MCF 10A (cell line): ENCODE results near the gene ANGPT4. TPM values are rescaled to one million over a fixed set of nuclear protein-coding genes. Genes with fewer than 3 reads are reported as not detected.

Experiments
- BruUV-seq: library from RNA; stranded (reverse); fragments of 400-500 nt; replicated peaks from 2 replicates; lab custom pipeline; 2021; lab: Mats Ljungman, UMichigan
- CTCF ChIA-PET: fragments of 300-600 bp; sonication (Branson Sonifier 250); formaldehyde crosslinking; extraction: SDS; loops from one replicate; lab custom pipeline; 2021; ENCODE audit warnings: antibody characterized with exemption, inconsistent platforms; lab: Yijun Ruan, JAX
- POLR2A ChIA-PET: fragments of 300-600, 350-650 bp; sonication (Branson Sonifier 250); formaldehyde crosslinking; extraction: SDS; loops from one replicate; lab custom pipeline; 2020; ENCODE audit warnings: antibody characterized with exemption, inconsistent platforms; lab: Yijun Ruan, JAX
- DNase-seq: peaks from one replicate; pipeline ENCODE4 v3.0.0-alpha.2; 2018; ENCODE audit not compliant: unreplicated experiment
- H3K27ac Mint-ChIP-seq: one replicate; pipeline ENCODE4 v1.8.0; 2022; ENCODE audit warnings: mild to moderate bottlenecking, low read depth, mixed read lengths; ENCODE audit not compliant: unreplicated experiment
- H3K27me3 Mint-ChIP-seq: one replicate; pipeline ENCODE4 v1.8.0; 2022; ENCODE audit warnings: mixed read lengths; ENCODE audit not compliant: insufficient read depth, unreplicated experiment
- H3K36me3 Mint-ChIP-seq: one replicate; pipeline ENCODE4 v1.8.0; 2022; ENCODE audit warnings: mild to moderate bottlenecking, moderate library complexity, mixed read lengths; ENCODE audit not compliant: insufficient read depth, unreplicated experiment
- H3K4me1 Mint-ChIP-seq: one replicate; pipeline ENCODE4 v1.8.0; 2022; ENCODE audit warnings: mixed read lengths; ENCODE audit not compliant: insufficient read depth, unreplicated experiment
- H3K4me3 Mint-ChIP-seq: one replicate; pipeline ENCODE4 v1.8.0; 2022; ENCODE audit warnings: mild to moderate bottlenecking, moderate library complexity, mixed read lengths; ENCODE audit not compliant: unreplicated experiment
- H3K9me3 Mint-ChIP-seq: one replicate; pipeline ENCODE4 v1.8.0; 2022; ENCODE audit warnings: mixed read lengths; ENCODE audit not compliant: unreplicated experiment
- intact Hi-C: fragments of 100-400 bp; cut with micrococcal nuclease; formaldehyde crosslinking; loops from 2 replicates; pipeline ENCODE4 v1.14.1; 2022
- total RNA-seq: library from RNA; stranded (reverse); gene quantifications from 2 replicates; pipeline ENCODE4 v1.2.3, GENCODE V29; 2022
- TF ChIP-seq, protein P1 (sequence below): fragments of 200-600 bp; IDR thresholded peaks from one replicate; pipeline ENCODE4 v1.8.0; 2022; ENCODE audit warnings: antibody characterized with exemption, mild to moderate bottlenecking; ENCODE audit not compliant: unreplicated experiment

The ANGPT4 gene
- total RNA-seq, 1 experiment from 2014 or later = not detected

- CTCF ChIA-PET = interaction anchor here (1.0 to 1.2 kb wide), 2 partner anchors 14 to 84 kb away, joined by 4 to 5 read pairs; no protein-coding TSS in a partner anchor
Observed at GRCh38 chr20:872855-873520, 43.1 kb downstream of the ANGPT4 start.

DNA sequence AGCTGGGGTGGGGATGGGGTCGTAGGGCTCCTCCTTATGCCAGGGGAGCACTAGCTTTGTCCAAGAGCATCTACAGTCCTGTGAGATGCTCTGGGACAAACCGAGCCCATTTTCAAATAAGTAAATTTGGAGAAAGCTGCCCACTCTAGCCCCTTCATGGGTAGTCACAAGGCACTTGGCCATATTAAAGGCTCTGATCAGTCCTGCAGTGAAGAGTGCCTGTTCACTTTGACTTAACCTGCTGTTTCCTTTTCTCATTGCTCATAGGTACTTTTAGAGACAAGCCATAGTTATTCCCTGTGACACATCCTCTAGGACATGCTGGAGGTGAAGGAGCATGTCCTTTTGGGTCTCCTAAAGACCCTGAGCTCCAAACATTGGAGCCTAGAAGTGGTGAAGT is 44.2 kb downstream of the ANGPT4 start:
- no peaks in the 10 kb centered on the region for H3K36me3 Mint-ChIP-seq
- ChIA-PET POLR2A (interaction anchor here (0.6 to 1.4 kb wide), 2 partner anchors 39 to 44 kb away, joined by 3 to 4 read pairs; partner anchors contain the start of gene FAM110A), CTCF (interaction anchor here (0.6 to 1.2 kb wide), 3 partner anchors 13 to 85 kb away, joined by 4 to 5 read pairs (median 4); no protein-coding TSS in a partner anchor)
- no peak overlapping the region for H3K4me3 Mint-ChIP-seq
- intact Hi-C loops = no loop called here
- no peaks in the 10 kb centered on the region for H3K27me3 Mint-ChIP-seq
- no peak for DNase-seq
- peaks cover 9% of the 10 kb centered on the region for H3K4me1 Mint-ChIP-seq
- BruUV-seq = no TSS peak
- H3K9me3 Mint-ChIP-seq = no peaks in the 10 kb centered on the region
- TF ChIP-seq, protein P1, sequence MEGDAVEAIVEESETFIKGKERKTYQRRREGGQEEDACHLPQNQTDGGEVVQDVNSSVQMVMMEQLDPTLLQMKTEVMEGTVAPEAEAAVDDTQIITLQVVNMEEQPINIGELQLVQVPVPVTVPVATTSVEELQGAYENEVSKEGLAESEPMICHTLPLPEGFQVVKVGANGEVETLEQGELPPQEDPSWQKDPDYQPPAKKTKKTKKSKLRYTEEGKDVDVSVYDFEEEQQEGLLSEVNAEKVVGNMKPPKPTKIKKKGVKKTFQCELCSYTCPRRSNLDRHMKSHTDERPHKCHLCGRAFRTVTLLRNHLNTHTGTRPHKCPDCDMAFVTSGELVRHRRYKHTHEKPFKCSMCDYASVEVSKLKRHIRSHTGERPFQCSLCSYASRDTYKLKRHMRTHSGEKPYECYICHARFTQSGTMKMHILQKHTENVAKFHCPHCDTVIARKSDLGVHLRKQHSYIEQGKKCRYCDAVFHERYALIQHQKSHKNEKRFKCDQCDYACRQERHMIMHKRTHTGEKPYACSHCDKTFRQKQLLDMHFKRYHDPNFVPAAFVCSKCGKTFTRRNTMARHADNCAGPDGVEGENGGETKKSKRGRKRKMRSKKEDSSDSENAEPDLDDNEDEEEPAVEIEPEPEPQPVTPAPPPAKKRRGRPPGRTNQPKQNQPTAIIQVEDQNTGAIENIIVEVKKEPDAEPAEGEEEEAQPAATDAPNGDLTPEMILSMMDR = no peak
- H3K27ac Mint-ChIP-seq = no peak overlapping the region

More at GRCh38 chr20:872855-873520, 43.1 kb downstream of the ANGPT4 start:
- POLR2A ChIA-PET = interaction anchor here (0.6 kb wide), 1 partner anchor 149 kb away, joined by 3 read pairs; no protein-coding TSS in a partner anchor
- TF ChIP-seq, protein P1 = no peak
- H3K27ac Mint-ChIP-seq = no peak overlapping the region
- no peaks in the 10 kb centered on the region for H3K36me3 Mint-ChIP-seq
- BruUV-seq = no TSS peak
- no peaks in the 10 kb centered on the region for H3K9me3 Mint-ChIP-seq
- peaks cover 9% of the 10 kb centered on the region for H3K4me1 Mint-ChIP-seq
- no peak overlapping the region for H3K4me3 Mint-ChIP-seq
- intact Hi-C loops = no loop called here
- no peak for DNase-seq
- H3K27me3 Mint-ChIP-seq = no peaks in the 10 kb centered on the region

DNA sequence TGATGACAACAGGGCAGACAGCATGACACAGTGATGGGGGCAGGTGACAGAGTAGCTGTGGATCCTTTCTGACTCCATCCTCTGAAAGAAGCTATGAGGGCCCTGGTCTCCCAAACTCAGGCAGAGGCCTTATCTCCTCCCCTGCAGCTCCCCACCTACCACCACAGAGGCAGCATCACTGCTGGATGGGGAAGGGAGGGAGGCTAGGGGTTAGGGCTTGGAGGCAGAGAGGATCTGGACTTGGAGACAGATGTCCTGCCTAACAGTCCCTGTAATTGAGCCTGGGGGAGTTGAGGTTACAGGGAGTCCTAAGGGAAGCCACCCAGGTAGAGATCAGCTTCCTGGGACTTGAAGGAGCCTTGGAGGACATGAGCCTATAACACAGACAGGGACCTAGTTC is 44.7 kb downstream of the ANGPT4 start:
- TF ChIP-seq, protein P1 = no peak
- DNase-seq = no peak
- Mint-ChIP-seq H3K4me3 (no peak overlapping the region), H3K36me3 (no peaks in the 10 kb centered on the region), H3K27me3 (no peaks in the 10 kb centered on the region), H3K27ac (no peak overlapping the region), H3K9me3 (no peaks in the 10 kb centered on the region), H3K4me1 (peaks cover 9% of the 10 kb centered on the region)
- CTCF ChIA-PET = interaction anchor here (1.2 kb wide), 1 partner anchor 86 kb away, joined by 5 read pairs; no protein-coding TSS in a partner anchor
- no TSS peak for BruUV-seq
- intact Hi-C loops = no loop called here
- POLR2A ChIA-PET = interaction anchor here (1.4 kb wide), 1 partner anchor 38 kb away, joined by 4 read pairs; the partner anchor contains the start of gene FAM110A

DNA sequence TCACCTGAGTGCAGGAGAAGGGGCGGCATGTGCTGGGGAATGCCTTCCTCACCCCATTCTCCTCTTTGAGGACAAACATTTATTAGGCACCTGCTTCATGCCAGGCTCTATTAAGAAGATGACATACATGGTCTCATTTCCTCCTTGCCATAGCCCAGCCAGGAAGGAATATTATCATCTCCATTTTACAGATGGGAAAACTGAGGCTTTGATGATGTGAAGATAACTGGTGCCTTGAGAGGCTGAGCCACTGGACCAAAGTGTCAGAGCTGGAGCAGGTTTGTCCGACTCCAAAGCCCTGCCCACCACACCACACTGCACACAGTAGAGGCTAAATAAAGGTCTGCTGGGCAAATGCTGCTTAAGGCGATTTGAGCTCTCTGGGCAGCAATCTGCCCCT is 45.4 kb downstream of the ANGPT4 start:
- no peak overlapping the region for H3K4me3 Mint-ChIP-seq
- intact Hi-C loops = no loop called here
- peaks cover 9% of the 10 kb centered on the region for H3K4me1 Mint-ChIP-seq
- H3K27me3 Mint-ChIP-seq = no peaks in the 10 kb centered on the region
- ChIA-PET POLR2A (interaction anchor here (1.4 kb wide), 1 partner anchor 37 kb away, joined by 4 read pairs; the partner anchor contains the start of gene FAM110A), CTCF (no interaction called here)
- TF ChIP-seq, protein P1 = no peak
- DNase-seq = no peak
- no TSS peak for BruUV-seq
- H3K27ac Mint-ChIP-seq = no peak overlapping the region
- H3K36me3 Mint-ChIP-seq = no peaks in the 10 kb centered on the region
- H3K9me3 Mint-ChIP-seq = no peaks in the 10 kb centered on the region
